GM12892 (cell line): ENCODE results near the gene PTPRN2.

Experiments
- POLR2A ChIP-seq: IDR thresholded peaks from 2 replicates; pipeline ENCODE4 v1.6.1; 2011; ENCODE audit warnings: low read depth, low read length, control low read depth
- POLR2AphosphoS5 ChIP-seq: IDR thresholded peaks from 2 replicates; pipeline ENCODE4 v1.6.1; 2011; ENCODE audit warnings: low read depth, low read length, control low read depth
- TAF1 ChIP-seq: IDR thresholded peaks from 2 replicates; pipeline ENCODE4 v1.6.1; 2011; ENCODE audit warnings: low read depth, mild to moderate bottlenecking, control low read depth, low read length, borderline replicate concordance

DNA sequence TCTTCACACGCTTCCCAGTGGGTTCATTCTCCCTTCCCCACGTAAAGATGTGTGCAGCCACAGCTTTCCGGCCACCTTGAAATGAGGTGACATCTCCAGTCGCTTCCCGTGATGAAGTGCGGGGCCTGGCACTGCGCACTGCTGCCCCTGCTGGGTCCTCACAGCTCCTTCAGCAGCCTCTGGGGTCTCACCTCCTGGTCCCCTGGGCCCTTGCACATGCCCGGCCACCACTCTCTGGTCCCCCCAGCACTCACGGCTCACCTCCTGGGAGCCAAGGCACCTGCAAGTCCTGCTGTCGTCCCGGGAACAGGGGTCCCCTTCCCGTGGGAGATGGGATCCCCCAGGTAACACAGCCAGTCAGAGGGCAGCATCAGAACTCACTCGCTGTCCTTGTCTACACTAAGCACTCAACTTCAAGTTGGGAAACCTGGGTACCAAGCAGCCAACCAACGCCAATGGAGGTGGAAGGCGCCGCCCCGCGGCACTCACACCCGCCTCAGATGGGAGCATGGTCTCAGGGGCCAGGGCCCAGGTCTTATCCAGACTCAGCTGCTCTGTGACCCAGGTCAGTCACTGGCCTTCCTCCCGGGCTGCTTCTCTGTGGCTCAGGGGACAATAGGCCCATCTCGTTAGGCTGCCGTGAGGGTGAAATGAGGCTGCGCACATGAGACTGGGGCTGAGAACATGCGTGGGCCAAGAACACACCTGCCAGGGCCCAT is 176.2 kb downstream of the PTPRN2 start:
- TF ChIP-seq POLR2AphosphoS5 (no peak), POLR2A (no peak), TAF1 (no peak)
